HL-60 (cell line): ENCODE data around the gene SHKBP1.
A peak's percentile ranks its signal among the peaks of the same experiment; 100 is the strongest.

ENCODE experiments used
- DNase-seq, 2 experiments: peaks; one replicate each; pipeline ENCODE4 v3.0.0-alpha.2; 2010 to 2020; ENCODE audit warnings: low read depth in 1 of 2, low spot score in 1 of 2
- H3K27ac ChIP-seq: fragments of 250-450 bp; sonication (Bioruptor Pico); replicated peaks from 2 replicates; pipeline ENCODE4 v1.5.1; 2020; ENCODE audit warnings: mild to moderate bottlenecking, moderate library complexity
- H3K27me3 ChIP-seq: fragments of 250-450 bp; sonication (Bioruptor Pico); 2 replicates; pipeline ENCODE4 v1.5.1; 2021; ENCODE audit warnings: mild to moderate bottlenecking, moderate library complexity; ENCODE audit not compliant: insufficient read depth, poor library complexity, severe bottlenecking
- H3K4me3 ChIP-seq: replicated peaks from 2 replicates; pipeline ENCODE4 v1.5.1; 2011; ENCODE audit warnings: mild to moderate bottlenecking, control low read depth, low read length; ENCODE audit not compliant: insufficient read depth
- GABPA ChIP-seq: IDR thresholded peaks from 2 replicates; pipeline ENCODE4 v1.6.1; 2012; ENCODE audit warnings: low read depth
- POLR2AphosphoS5 ChIP-seq: IDR thresholded peaks from 2 replicates; pipeline ENCODE4 v1.6.1; 2012; ENCODE audit warnings: low read depth
- SPI1 ChIP-seq: IDR thresholded peaks from 2 replicates; pipeline ENCODE4 v1.6.1; 2012; ENCODE audit warnings: low read depth, mild to moderate bottlenecking, borderline replicate concordance
- TF ChIP-seq, protein P1 (sequence below): IDR thresholded peaks from one replicate; pipeline ENCODE4 v1.5.1; 2011; ENCODE audit warnings: low read length, control low read depth, inconsistent platforms; ENCODE audit not compliant: insufficient read depth
- TF ChIP-seq, protein P2 (sequence below): IDR thresholded peaks from 2 replicates; pipeline ENCODE4 v1.6.1; 2012; ENCODE audit warnings: low read depth; ENCODE audit not compliant: insufficient replicate concordance

Gene SHKBP1

DNA sequence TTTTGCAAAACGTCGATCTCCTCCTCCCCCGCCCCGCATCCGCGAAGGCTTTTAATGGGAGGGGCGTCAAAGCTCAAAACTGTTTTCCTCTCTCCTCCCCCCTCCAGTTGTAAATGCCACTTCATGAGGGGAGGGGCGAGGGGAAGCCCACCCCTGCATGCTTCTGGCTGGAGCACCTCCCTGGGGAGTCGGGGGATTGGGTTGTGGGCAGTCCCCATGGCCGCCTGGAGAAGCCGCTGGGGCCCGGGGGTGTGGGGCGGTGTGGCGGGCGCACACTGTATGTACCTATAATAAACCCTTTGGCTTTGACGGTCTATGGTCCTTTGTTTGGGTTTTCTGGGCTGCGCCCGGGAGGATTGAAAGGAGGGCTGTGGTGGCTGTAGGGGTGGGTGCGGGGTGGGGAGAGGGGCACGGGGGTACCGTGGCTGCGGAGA, 505 bp upstream of the SHKBP1 start:
- no peak for DNase-seq
- no peak for TF ChIP-seq POLR2AphosphoS5
- TF ChIP-seq, protein P1, sequence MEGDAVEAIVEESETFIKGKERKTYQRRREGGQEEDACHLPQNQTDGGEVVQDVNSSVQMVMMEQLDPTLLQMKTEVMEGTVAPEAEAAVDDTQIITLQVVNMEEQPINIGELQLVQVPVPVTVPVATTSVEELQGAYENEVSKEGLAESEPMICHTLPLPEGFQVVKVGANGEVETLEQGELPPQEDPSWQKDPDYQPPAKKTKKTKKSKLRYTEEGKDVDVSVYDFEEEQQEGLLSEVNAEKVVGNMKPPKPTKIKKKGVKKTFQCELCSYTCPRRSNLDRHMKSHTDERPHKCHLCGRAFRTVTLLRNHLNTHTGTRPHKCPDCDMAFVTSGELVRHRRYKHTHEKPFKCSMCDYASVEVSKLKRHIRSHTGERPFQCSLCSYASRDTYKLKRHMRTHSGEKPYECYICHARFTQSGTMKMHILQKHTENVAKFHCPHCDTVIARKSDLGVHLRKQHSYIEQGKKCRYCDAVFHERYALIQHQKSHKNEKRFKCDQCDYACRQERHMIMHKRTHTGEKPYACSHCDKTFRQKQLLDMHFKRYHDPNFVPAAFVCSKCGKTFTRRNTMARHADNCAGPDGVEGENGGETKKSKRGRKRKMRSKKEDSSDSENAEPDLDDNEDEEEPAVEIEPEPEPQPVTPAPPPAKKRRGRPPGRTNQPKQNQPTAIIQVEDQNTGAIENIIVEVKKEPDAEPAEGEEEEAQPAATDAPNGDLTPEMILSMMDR = no peak
- no peak for TF ChIP-seq SPI1
- TF ChIP-seq, protein P2, sequence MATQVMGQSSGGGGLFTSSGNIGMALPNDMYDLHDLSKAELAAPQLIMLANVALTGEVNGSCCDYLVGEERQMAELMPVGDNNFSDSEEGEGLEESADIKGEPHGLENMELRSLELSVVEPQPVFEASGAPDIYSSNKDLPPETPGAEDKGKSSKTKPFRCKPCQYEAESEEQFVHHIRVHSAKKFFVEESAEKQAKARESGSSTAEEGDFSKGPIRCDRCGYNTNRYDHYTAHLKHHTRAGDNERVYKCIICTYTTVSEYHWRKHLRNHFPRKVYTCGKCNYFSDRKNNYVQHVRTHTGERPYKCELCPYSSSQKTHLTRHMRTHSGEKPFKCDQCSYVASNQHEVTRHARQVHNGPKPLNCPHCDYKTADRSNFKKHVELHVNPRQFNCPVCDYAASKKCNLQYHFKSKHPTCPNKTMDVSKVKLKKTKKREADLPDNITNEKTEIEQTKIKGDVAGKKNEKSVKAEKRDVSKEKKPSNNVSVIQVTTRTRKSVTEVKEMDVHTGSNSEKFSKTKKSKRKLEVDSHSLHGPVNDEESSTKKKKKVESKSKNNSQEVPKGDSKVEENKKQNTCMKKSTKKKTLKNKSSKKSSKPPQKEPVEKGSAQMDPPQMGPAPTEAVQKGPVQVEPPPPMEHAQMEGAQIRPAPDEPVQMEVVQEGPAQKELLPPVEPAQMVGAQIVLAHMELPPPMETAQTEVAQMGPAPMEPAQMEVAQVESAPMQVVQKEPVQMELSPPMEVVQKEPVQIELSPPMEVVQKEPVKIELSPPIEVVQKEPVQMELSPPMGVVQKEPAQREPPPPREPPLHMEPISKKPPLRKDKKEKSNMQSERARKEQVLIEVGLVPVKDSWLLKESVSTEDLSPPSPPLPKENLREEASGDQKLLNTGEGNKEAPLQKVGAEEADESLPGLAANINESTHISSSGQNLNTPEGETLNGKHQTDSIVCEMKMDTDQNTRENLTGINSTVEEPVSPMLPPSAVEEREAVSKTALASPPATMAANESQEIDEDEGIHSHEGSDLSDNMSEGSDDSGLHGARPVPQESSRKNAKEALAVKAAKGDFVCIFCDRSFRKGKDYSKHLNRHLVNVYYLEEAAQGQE = no peak
- no peak for TF ChIP-seq GABPA
- Histone ChIP-seq H3K4me3 (peak overlapping the region; percentile 62), H3K27me3 (no peaks in the 10 kb centered on the region), H3K27ac (no peak overlapping the region; the same call in 1 of the 2 replicates)

DNA sequence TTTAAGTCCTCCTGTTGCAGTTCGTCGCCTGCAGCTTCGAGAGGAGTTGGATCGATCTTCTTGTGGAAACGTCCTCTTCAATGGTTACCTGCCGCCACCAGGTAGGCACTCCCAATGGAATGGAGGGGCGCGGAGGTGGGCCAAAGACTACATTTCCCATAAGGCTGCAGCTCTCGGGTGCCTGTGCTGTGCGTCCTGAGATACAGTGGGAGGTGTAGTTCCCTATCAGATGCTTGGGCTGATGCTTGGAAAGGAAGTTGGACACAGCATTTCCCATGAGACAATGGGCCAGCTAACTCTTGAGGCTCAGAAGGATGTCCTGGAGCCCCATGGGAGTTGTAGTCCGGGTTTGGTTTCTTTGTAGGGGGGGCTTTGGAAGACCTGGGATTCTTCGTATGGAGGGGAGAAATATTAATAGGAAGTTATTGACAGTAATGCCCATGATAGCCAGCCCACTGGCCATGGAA, 1.8 kb downstream of the SHKBP1 start:
- no peak overlapping the region for H3K4me3 ChIP-seq

DNA sequence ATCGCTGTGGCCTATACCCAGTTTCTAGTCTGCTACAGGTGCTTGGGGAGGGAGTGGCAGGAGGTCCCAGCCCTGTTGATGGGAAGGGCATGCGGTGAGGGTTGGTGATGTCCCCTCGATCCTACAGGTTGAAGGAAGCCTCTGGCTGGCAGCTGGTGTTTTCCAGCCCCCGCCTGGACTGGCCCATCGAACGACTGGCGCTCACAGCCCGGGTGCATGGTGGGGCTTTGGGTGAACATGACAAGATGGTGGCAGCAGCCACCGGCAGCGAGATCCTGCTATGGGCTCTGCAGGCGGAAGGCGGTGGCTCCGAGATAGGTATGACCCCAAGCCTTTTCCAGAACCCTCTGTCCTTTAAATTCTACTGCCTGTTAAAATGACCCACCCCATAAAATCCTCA, 3.9 kb downstream of the SHKBP1 start:
- no peak for TF ChIP-seq SPI1
- no peak for TF ChIP-seq POLR2AphosphoS5
- TF ChIP-seq GABPA = no peak
- TF ChIP-seq, protein P1 = no peak
- TF ChIP-seq, protein P2 = no peak
- DNase-seq = no peak
- H3K27ac ChIP-seq = peak overlapping the region; percentile 58
- no peak overlapping the region for H3K4me3 ChIP-seq
- no peaks in the 10 kb centered on the region for H3K27me3 ChIP-seq

More for the DNA sequence above, 1.8 kb downstream of the SHKBP1 start:
- H3K27ac ChIP-seq = no peak overlapping the region
- DNase-seq = peak; percentile 74 to 76
- TF ChIP-seq GABPA (no peak), SPI1 (peak; percentile 22; the same call in 1 of the 2 replicates), POLR2AphosphoS5 (no peak)
- TF ChIP-seq, protein P1 = no peak
- no peaks in the 10 kb centered on the region for H3K27me3 ChIP-seq

DNA sequence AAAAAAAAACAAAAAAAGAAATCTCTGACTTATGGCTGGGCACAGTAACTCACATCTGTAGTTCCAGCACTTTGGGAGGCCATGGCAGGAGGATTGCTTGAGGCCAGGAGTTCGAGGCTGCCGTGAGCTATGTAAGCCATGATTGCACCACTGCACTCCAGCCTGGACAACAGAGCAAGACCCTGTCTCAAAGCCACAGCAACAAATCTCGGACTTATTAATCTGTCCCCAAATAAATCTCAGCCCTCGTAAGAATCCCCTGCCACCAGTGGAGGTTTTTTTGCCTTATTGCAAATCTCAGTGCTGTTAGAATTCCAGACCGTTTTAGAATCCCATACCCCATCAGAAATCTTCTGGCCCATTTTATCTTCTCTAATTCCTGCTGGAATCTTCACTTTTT, 4.9 kb downstream of the SHKBP1 start:
- DNase-seq = no peak
- Histone ChIP-seq H3K27me3 (no peaks in the 10 kb centered on the region), H3K27ac (no peak overlapping the region), H3K4me3 (no peak overlapping the region)
- TF ChIP-seq, protein P1 = no peak
- TF ChIP-seq, protein P2 = no peak
- TF ChIP-seq POLR2AphosphoS5 (no peak), SPI1 (no peak), GABPA (no peak)
